GM12878 (cell line): Measurements from ENCODE around the gene KASH5. TPM values are rescaled to one million over a fixed set of nuclear protein-coding genes. Genes with fewer than 3 reads are reported as not detected.

Experiments used
- BCLAF1 ChIP-seq: fragments of 450-650 bp; IDR thresholded peaks from 2 replicates; pipeline ENCODE4 v1.6.1; 2017; ENCODE audit warnings: antibody characterized with exemption, mild to moderate bottlenecking, moderate library complexity
- E4F1 ChIP-seq: fragments of 450-650 bp; IDR thresholded peaks from 2 replicates; pipeline ENCODE4 v1.6.1; 2018; ENCODE audit warnings: borderline replicate concordance, mild to moderate bottlenecking; ENCODE audit not compliant: partially characterized antibody
- EP300 ChIP-seq, 2 experiments: fragments of 150-350 bp in 1 of 2; IDR thresholded peaks; 2 replicates each; pipeline ENCODE4 v1.6.1; 2011 to 2012; ENCODE audit warnings: low read depth in 2 of 2, low read length in 2 of 2, borderline replicate concordance in 1 of 2, improper control_type of control experiment in 1 of 2, inconsistent platforms in 1 of 2; ENCODE audit not compliant: control insufficient read depth in 1 of 2
- HDAC6 ChIP-seq: fragments of 200-600 bp; sonication (generic); IDR thresholded peaks from one replicate; pipeline ENCODE4 v1.8.0; 2017; ENCODE audit warnings: antibody characterized with exemption; ENCODE audit not compliant: unreplicated experiment
- IRF4 ChIP-seq: IDR thresholded peaks from 2 replicates; pipeline ENCODE4 v1.6.1; 2011; ENCODE audit warnings: low read depth, low read length
- MYC ChIP-seq: IDR thresholded peaks from 2 replicates; pipeline ENCODE4 v1.6.1; 2011; ENCODE audit warnings: mild to moderate bottlenecking, low read length, moderate library complexity, inconsistent platforms; ENCODE audit not compliant: insufficient read depth, insufficient replicate concordance, insufficient read length, severe bottlenecking
- RUNX3 ChIP-seq: IDR thresholded peaks from 2 replicates; pipeline ENCODE4 v1.6.1; 2012; ENCODE audit warnings: low read length, inconsistent platforms
- SMC3 ChIP-seq: IDR thresholded peaks from 2 replicates; pipeline ENCODE4 v1.6.1; 2011; ENCODE audit warnings: low read length, improper control_type of control experiment, borderline replicate concordance
- STAT3 ChIP-seq: IDR thresholded peaks from 2 replicates; pipeline ENCODE4 v1.6.1; 2011; ENCODE audit warnings: low read depth, low read length, improper control_type of control experiment
- polyA plus RNA-seq, 11 experiments: library from polyadenylated mRNA; depleted of rRNA in 4 of 11; unstranded in 6 of 11; stranded (reverse) in 5 of 11; fragments of >200 nt; fragmentation: Nextera tagmentation in 4 of 11; fragmentation: Illumina TruSeq in 1 of 11; extraction: Ambion mirVana in 4 of 11; extraction: Trizol in 1 of 11; gene quantifications; 1 replicate in 1 of 11; 2 replicates in 10 of 11; pipeline versions ENCODE4 v1.2.1 to v1.2.3, GENCODE V29; 2011 to 2016; ENCODE audit warnings: inconsistent platforms in 2 of 11, missing spikeins in 2 of 11, low read depth in 1 of 11
- total RNA-seq, 4 experiments: library from RNA; depleted of rRNA in 3 of 4; stranded (reverse); fragments of >200 nt in 3 of 4; fragmentation: Illumina TruSeq in 1 of 4; extraction: Trizol in 1 of 4; gene quantifications; 2 replicates each; pipeline versions ENCODE4 v1.2.1 to v1.2.3, GENCODE V29; 2013 to 2021

The KASH5 gene
- total and polyA plus RNA-seq, 10 of the 15 experiments (the other 5 are each of a cell fraction or from before 2014, with no cell fraction given): 0.03 to 0.06 (median 0.05) TPM; not detected in 7

- TF ChIP-seq RUNX3 (peak; percentile 62; the same call in 1 of the 2 replicates), HDAC6 (no peak), E4F1 (peak; percentile 6), EP300 (IDR thresholded peaks at IDR 0.05; ENCODE audit: borderline replicate concordance in 1 of 2, control insufficient read depth in 1 of 2, low read depth in 2 of 2, low read length in 2 of 2) (no peak), BCLAF1 (no peak), MYC (no peak), SMC3 (no peak), STAT3 (no peak), IRF4 (no peak)
Observed at GRCh38 chr19:49453013-49453756, 65.1 kb downstream of the KASH5 start, which contains the start of gene ALDH16A1 (continued).
